Posterior cingulate gyrus (tissue), 11 donors: ENCODE data around the gene PKIB.

ENCODE experiments used
- DNase-seq, 10 donors: peaks; one replicate each; pipeline versions ENCODE4 v3.0.0 to v3.0.0-alpha.2; 2020 to 2021; ENCODE audit warnings: mixed read lengths in 3 of 10
- intact Hi-C: fragments of 100-400 bp; cut with DNase I; formaldehyde crosslinking; loops from one replicate; pipeline ENCODE4 v1.15.1; 2023

The PKIB gene

DNA sequence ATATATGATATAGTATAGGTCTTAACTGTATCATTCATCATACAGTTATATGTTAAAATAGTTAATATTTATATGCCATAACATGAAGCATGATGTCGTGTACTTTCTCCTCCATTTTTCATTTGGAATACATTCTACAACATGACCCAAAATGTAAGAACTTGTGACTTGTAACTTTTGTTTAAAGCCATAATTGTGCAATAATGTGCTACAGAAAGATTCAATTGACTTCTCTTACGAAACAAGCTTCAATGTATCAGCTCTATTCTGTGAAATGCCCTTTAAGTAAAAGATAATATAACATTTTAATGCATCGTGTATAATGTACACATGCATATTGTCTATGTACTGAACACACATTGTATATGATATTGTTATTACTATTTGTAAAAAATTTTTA, 92.6 kb downstream of the PKIB start:
- intact Hi-C loops, result no loop called here
- no peak for DNase-seq

- intact Hi-C loops, result no loop called here
- DNase-seq, result no peak
Observed at GRCh38 chr6:122704066-122704465, 93.9 kb downstream of the PKIB start.

- no peak for DNase-seq
- intact Hi-C loops, result no loop called here
Observed at GRCh38 chr6:122709922-122710512, 99.8 kb downstream of the PKIB start.

DNA sequence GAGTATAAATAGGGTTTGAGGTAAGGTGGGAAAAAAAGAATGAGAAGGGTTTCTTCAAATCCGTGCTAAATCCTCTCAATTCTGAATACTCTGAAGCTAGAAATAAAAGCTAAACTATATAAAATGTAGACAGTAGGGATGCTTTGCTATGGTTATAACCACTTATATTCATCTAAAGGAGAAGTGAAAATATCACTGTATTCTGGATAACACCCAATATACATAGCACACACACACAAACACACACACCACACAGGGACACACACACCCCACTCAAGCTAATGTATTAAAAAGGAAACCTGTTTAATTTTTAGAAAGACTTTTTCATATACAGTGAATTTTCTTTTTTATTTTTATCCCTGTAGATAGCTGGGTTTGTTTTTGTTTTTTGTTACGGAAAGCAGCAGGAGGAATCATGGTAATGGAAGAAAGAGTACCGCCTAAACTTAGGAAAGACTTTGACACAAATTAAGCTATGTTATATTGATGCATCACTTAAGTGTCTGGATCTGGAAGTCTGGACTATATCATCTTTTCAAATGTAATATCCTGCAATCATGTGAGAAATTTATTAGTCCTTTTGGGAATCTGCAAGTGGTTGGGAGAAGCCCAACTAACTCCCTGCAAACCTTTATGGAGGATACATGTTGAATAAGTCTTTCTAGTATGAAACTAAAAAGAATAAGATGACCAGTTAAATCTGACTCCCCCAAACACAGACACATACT, 100.9 kb downstream of the PKIB start:
- DNase-seq, result no peak

DNA sequence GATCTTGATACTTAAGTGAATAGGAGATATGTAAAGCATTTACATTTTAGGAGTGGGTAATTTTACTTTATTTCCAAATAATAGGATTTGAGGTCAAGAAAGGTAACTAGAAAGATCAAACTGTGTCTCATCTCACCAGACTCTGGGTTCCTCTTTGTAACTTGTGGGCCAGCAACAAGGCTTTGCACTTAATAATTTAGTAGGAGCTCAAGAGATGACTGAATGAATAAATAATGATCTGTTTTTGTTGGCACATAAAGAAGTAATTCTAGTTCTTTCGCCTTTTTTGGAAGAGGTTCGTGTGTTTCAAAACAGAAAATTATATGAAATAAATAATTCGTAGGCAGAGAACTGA, 101.9 kb downstream of the PKIB start:
- no peak for DNase-seq
- intact Hi-C loops, result no loop called here

More for the DNA sequence above, 100.9 kb downstream of the PKIB start:
- intact Hi-C loops, result no loop called here

GRCh38 chr6:122712448-122713137, 102.4 kb downstream of the PKIB start:
- intact Hi-C loops, result no loop called here
- no peak for DNase-seq

DNA sequence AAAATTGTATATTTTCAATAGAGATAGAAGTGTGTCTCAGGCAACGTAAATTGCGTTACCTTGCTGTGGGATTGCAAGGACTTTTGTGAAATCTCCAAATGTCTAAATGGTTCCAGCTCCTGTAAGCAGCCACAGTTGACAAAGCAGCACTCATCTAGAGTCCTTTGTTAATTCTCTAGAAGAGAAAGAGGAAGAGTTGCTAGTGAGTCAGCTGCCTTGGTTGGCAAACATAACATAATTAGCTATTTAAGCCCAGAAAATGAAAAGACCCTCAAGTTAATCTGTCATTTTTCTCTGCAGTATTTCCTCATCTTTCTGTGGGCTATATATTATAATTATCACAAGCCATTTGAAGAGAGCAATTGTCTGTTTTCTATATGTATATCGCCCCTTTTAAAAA, 102.9 kb downstream of the PKIB start:
- intact Hi-C loops, result no loop called here
- DNase-seq, result no peak

DNA sequence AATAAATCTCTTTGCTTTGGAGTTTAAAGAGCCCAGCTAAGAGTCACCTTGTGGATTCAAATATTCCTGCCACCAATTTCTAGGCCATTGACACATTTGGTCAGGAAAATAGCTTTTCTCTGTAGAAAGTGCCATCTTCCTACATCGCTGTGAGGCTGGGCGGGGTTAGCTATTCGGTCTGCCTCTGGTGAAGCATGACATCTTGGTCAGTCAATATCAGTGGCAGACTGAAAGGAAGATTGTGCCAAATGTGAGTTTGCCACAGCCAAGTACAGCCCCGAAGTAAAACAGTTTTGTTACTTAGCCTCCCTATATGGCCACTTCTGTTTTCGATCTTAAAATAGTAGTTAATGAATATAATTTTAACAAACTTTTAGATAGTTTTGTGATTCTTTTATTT, 103.9 kb downstream of the PKIB start:
- intact Hi-C loops, result no loop called here

DNA sequence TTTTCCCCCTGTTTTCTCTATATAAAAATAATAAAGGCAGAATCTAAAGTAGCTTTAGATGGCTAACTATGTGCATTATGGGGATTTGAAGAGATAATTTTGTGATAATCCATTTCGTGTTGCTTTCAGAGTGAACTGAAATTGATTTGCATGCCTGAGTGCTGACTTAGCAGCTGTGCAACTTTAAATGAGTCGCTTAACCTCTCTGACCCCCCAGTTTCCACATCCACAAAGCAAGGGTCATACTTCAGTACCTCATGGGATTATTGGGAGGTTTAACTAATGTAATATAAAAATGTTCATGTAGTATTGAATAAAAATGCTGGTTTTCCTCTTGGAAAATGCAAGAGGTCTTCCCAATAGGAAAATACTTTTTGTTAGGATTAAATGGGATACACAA, 105.5 kb downstream of the PKIB start:
- DNase-seq, result no peak
- intact Hi-C loops, result no loop called here

More for the DNA sequence above, 103.9 kb downstream of the PKIB start:
- no peak for DNase-seq

DNA sequence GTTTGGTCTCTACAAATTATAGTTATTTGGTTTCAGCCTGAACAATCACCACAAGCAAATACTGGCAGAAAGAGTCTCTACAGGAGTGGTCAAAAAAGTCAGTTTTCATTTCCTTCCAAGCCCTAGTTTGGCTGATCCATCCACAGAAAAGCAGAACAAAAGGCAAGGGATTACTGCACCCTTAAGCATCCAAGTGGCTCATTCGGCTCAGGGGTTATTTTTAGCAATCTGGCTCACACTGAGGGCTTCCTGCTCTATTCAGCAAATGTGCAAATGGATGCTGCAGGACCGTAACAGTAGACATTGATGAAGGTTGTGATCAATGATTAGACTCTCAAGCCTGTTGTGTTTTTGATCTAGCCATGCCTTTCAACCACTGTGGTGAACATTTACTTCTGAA, 107.1 kb downstream of the PKIB start:
- DNase-seq, result no peak
- intact Hi-C loops, result no loop called here

GRCh38 chr6:122718616-122719015, 108.4 kb downstream of the PKIB start:
- intact Hi-C loops, result no loop called here
- DNase-seq, result no peak

DNA sequence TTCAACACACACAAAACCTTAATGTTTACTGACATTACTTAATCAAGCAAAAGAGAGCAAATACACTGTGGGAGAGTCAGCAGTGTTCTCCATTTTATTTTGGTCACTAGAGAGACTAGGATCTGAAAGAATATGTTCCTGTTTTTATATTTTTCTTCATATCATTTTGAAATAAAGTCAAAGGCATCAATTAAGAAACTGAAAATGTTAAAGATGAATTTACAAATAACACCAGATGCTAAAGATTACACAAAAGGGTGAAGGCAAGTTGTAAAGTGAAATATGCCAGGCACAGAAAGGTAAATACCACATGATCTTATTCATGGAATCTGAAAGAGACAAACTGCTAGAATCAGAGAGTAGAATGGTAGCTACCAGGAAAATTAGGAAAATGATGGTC, 109.0 kb downstream of the PKIB start:
- intact Hi-C loops, result no loop called here
- no peak for DNase-seq

GRCh38 chr6:122722746-122723145, 112.5 kb downstream of the PKIB start:
- intact Hi-C loops, result no loop called here
- DNase-seq, result no peak

GRCh38 chr6:122726649-122727048, 116.4 kb downstream of the PKIB start:
- intact Hi-C loops, result no loop called here
- DNase-seq, result no peak

GRCh38 chr6:122727244-122727643, 117.0 kb downstream of the PKIB start:
- intact Hi-C loops, result no loop called here
- no peak for DNase-seq

DNA sequence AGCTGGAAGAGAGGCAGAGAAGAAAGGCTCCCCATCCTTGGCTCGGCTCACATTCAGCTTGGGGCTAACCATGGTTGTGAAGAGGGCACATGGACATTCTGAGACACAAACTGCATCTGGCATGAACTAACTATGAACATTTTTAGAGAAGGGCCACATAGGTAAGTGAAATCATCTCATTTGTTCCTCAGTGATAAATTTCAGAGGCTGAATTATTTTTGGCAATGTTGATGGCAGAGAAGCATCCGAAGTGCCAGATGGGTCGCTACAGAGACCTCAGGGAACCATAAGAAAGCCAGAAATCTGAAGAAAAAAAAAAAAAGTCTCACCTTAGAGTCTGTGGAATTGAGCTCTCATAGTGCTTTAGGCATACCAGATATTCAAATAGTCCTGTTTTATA, 120.1 kb downstream of the PKIB start:
- no peak for DNase-seq
- intact Hi-C loops, result loop anchor here (5.0 to 10.0 kb wide), 2 partner anchors 236 to 587 kb away; no protein-coding TSS in a partner anchor

GRCh38 chr6:122730775-122731386, 120.7 kb downstream of the PKIB start:
- intact Hi-C loops, result loop anchor here (1.0 to 10.0 kb wide), 3 partner anchors 108 to 586 kb away; no protein-coding TSS in a partner anchor
- peak in 2 of 10 donors; percentile 23 to 34 for DNase-seq

GRCh38 chr6:122733259-122733658, 123.1 kb downstream of the PKIB start:
- DNase-seq, result no peak
- intact Hi-C loops, result loop anchor here (5.0 to 10.0 kb wide), 2 partner anchors 238 to 584 kb away; no protein-coding TSS in a partner anchor

- intact Hi-C loops, result loop anchor here (5.0 to 10.0 kb wide), 2 partner anchors 240 to 583 kb away; no protein-coding TSS in a partner anchor
- DNase-seq, result no peak
Observed at GRCh38 chr6:122734529-122735395, 124.6 kb downstream of the PKIB start.

GRCh38 chr6:122735582-122735981, 125.4 kb downstream of the PKIB start:
- no peak for DNase-seq
- intact Hi-C loops, result loop anchor here (10.0 kb wide), 1 partner anchor 241 kb away; no protein-coding TSS in a partner anchor
